GM12892 (cell line): ENCODE results near the gene ACSS1.

Experiments used
- POLR2A ChIP-seq: IDR thresholded peaks from 2 replicates; pipeline ENCODE4 v1.6.1; 2011; ENCODE audit warnings: low read depth, low read length, control low read depth
- POLR2AphosphoS5 ChIP-seq: IDR thresholded peaks from 2 replicates; pipeline ENCODE4 v1.6.1; 2011; ENCODE audit warnings: low read depth, low read length, control low read depth
- TAF1 ChIP-seq: IDR thresholded peaks from 2 replicates; pipeline ENCODE4 v1.6.1; 2011; ENCODE audit warnings: low read depth, mild to moderate bottlenecking, control low read depth, low read length, borderline replicate concordance

GRCh38 chr20:25073544-25073943, 15.6 kb upstream of the ACSS1 start:
- TF ChIP-seq POLR2A = no peak
- no peak for TF ChIP-seq POLR2AphosphoS5
- TF ChIP-seq TAF1 = no peak
